SU-DHL-6 (cell line): ENCODE results near the gene NBPF3.

Source experiments
- CTCF ChIP-seq: fragments of 200-600 bp; sonication (generic); IDR thresholded peaks from one replicate; pipeline ENCODE4 v1.5.1; 2017; ENCODE audit warnings: antibody characterized with exemption, mild to moderate bottlenecking, low read length, moderate library complexity; ENCODE audit not compliant: insufficient read depth, poor library complexity, severe bottlenecking
- EZH2phosphoT487 ChIP-seq: fragments of 200-600 bp; sonication (generic), shearing (Covaris generic); conservative IDR thresholded peaks from 2 replicates; pipeline ENCODE4 v1.6.1; 2018; ENCODE audit warnings: mild to moderate bottlenecking, antibody characterized with exemption, low read length, moderate library complexity, mixed read lengths

DNA sequence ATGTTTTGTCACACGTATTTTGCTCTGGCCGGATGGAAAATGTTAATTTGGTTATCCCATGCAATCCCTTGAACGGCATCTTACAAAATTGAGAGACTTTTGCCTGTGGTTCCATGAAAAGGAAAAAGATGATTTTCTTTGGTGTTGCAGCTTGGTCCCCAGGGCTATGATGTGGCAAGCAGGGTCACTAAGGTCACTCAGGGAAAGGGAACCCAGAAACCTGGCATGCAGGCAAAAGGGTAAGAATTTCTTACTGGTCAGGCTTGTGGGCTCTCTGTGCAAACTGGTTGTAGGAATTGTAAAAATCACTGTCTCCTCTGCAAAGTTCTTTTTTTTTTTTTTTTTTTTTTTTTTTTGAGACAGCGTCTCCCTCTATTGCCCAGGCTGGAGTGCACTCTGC is 48.4 kb upstream of the NBPF3 start:
- TF ChIP-seq CTCF (no peak), EZH2phosphoT487 (no peak)
